ENCODE measurements around the gene NRARP. TPM values are rescaled to one million over a fixed set of nuclear protein-coding genes. Genes with fewer than 3 reads are reported as not detected.

The NRARP gene
- total and polyA plus RNA-seq, 2 experiments from 2014 or later = 4.0 to 55.1 TPM

GRCh38 chr9:137318602-137319001 lies 16.5 kb upstream of the NRARP start (continued):
- no peak for TF ChIP-seq CTCF (conservative IDR thresholded peaks at IDR 0.05; ENCODE audit: low read depth in 2 of 2)

GRCh38 chr9:137317718-137318511 lies 15.8 kb upstream of the NRARP start:
- Mint-ChIP-seq H3K4me1 (peaks cover 2% of the 10 kb centered on the region; the same call in 2 of the 3 replicates), H3K27ac (no peak overlapping the region), H3K4me3 (no peak overlapping the region), H3K27me3 (ENCODE audit: insufficient read depth, low read depth, poor library complexity) (peaks cover 5% of the 10 kb centered on the region), H3K9me3 (0 out of 3 replicates have a peak, but pooled peaks cover 3% of the 10 kb centered on the region), H3K36me3 (ENCODE audit: low read depth) (no peaks in the 10 kb centered on the region)
- no peaks in the 10 kb centered on the region for H3K9me2 ChIP-seq (ENCODE audit: insufficient read depth)
- H3K4me1 ChIP-seq (ENCODE audit: insufficient read depth) = peaks cover 21% of the 10 kb centered on the region; the same call in 1 of the 2 replicates
- DNase-seq (ENCODE audit: low spot score) (no peak), ATAC-seq (no peak)
- no peaks in the 10 kb centered on the region for H3K36me3 ChIP-seq (ENCODE audit: insufficient read depth)
- no peaks in the 10 kb centered on the region for H3K79me2 ChIP-seq (replicated peaks; ENCODE audit: insufficient read depth)
- TF ChIP-seq ZNF114 (CRISPR knock-in tag; IDR thresholded peaks at IDR 0.05) = no peak
- no peak for TF ChIP-seq POLR2AphosphoS5 (IDR thresholded peaks at IDR 0.05; ENCODE audit: low read depth)
- H3K27me3 ChIP-seq (ENCODE audit: insufficient read depth) = no peaks in the 10 kb centered on the region
- no peak overlapping the region for H3K4me2 ChIP-seq
- no peak overlapping the region for H2AFZ ChIP-seq
- no peak overlapping the region for H3K4me3 ChIP-seq
- H3K27ac ChIP-seq (ENCODE audit: low read depth) = no peak overlapping the region
- H4K20me1 ChIP-seq (replicated peaks; ENCODE audit: insufficient read depth) = no peaks in the 10 kb centered on the region
- H3F3A ChIP-seq (replicated peaks; ENCODE audit: low read depth) = no peaks in the 10 kb centered on the region

- Mint-ChIP-seq H3K4me3 (no peak overlapping the region; the same call in 2 of the 3 replicates), H3K4me1 (peaks cover 2% of the 10 kb centered on the region; the same call in 2 of the 3 replicates)
- H3K4me2 ChIP-seq = peak overlapping the region; percentile 81; the same call in 1 of the 2 replicates
- TF ChIP-seq CTCF (conservative IDR thresholded peaks at IDR 0.05; ENCODE audit: low read depth in 2 of 2) (no peak), EZH2phosphoT487 (IDR thresholded peaks at IDR 0.05; ENCODE audit: unreplicated experiment) (no peak), EZH2 (IDR thresholded peaks at IDR 0.05; ENCODE audit: low read depth, unreplicated experiment) (no peak), JUNB (IDR thresholded peaks at IDR 0.05; ENCODE audit: unreplicated experiment) (no peak), NANOG (IDR thresholded peaks at IDR 0.05; ENCODE audit: borderline replicate concordance) (no peak), STAT1 (IDR thresholded peaks at IDR 0.05; ENCODE audit: unreplicated experiment) (no peak), CREB1 (CRISPR knock-in tag; IDR thresholded peaks at IDR 0.05; ENCODE audit: low read depth) (no peak), REST (IDR thresholded peaks at IDR 0.05; ENCODE audit: unreplicated experiment) (no peak)
These were observed 15.1 kb upstream of the NRARP start for GRCh38 chr9:137317021-137317717.

More at GRCh38 chr9:137317021-137317717, 15.1 kb upstream of the NRARP start:
- peaks cover 5% of the 10 kb centered on the region for H3K27me3 Mint-ChIP-seq (ENCODE audit: insufficient read depth, low read depth, poor library complexity)
- Histone ChIP-seq H2AFZ (no peak overlapping the region), H3F3A (replicated peaks; ENCODE audit: low read depth) (no peaks in the 10 kb centered on the region), H3K79me2 (replicated peaks; ENCODE audit: insufficient read depth) (no peaks in the 10 kb centered on the region), H3K4me3 (peak overlapping the region; percentile 52; the same call in 1 of the 2 replicates), H4K20me1 (replicated peaks; ENCODE audit: insufficient read depth) (no peaks in the 10 kb centered on the region), H3K27ac (ENCODE audit: low read depth) (no peak overlapping the region), H3K9me2 (ENCODE audit: insufficient read depth) (no peaks in the 10 kb centered on the region), H3K4me1 (ENCODE audit: insufficient read depth) (peaks cover 21% of the 10 kb centered on the region; the same call in 1 of the 2 replicates), H3K27me3 (ENCODE audit: insufficient read depth) (no peaks in the 10 kb centered on the region), H3K36me3 (ENCODE audit: insufficient read depth) (no peaks in the 10 kb centered on the region)
- no peaks in the 10 kb centered on the region for H3K36me3 Mint-ChIP-seq (ENCODE audit: low read depth)
- 0 out of 3 replicates have a peak, but pooled peaks cover 2% of the 10 kb centered on the region for H3K9me3 Mint-ChIP-seq
- H3K27ac Mint-ChIP-seq = no peak overlapping the region
- no peak for DNase-seq (ENCODE audit: low spot score)
- ATAC-seq = no peak
